NCI-H146 treated with DMSO at 0.1 percent for 48 hours (cell line): Measurements from ENCODE around the gene QPCT.
"Not testable (repeated sequence)": the region's sequence is repeated elsewhere in the genome, so short reads cannot be mapped to it uniquely, and the experiment has no call there.

ENCODE experiments used
- DNase-seq: peaks from one replicate; lab custom pipeline; 2025; ENCODE audit not compliant: unreplicated experiment; lab: John Stamatoyannopoulos, UW

Gene QPCT

DNA sequence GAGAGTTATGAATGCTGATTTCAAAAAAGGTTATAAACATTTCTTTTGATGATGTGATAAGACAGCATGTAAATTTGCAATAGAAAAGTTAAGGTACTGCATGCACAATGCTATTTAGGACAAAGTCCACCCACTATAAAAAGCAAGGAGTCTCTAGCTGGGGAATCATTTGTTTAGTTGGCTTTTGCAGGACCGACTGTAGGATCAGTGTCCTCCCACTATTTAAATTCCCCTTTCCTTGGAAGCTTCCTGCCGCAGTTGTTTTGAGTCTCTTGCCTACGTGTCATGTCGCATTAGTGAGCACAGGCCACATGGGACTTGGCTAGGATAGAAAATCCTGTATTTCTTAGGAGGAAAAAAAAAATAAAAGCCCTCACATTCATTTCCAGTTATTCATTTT lies 13.1 kb downstream of the QPCT start:
- DNase-seq, result no peak

DNA sequence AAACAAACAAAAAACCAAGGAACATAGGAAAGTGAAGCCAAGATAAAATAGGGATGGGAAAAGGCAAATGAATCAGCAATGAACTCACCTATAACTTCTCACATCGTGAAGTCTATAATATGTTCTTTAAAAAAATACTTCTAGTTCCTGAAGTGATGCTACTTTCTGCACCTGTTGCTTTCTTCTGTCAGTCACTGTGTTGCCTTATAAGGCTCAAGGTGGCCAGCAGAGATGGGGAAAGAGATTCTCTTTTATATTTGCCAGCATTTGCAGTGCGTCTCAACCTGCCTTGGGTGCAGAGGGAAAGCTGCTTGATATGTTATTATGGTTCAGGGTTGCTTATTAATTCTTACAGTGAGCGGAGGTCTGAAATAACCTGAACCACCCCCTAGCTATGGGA lies 14.0 kb downstream of the QPCT start:
- DNase-seq, result no peak

DNA sequence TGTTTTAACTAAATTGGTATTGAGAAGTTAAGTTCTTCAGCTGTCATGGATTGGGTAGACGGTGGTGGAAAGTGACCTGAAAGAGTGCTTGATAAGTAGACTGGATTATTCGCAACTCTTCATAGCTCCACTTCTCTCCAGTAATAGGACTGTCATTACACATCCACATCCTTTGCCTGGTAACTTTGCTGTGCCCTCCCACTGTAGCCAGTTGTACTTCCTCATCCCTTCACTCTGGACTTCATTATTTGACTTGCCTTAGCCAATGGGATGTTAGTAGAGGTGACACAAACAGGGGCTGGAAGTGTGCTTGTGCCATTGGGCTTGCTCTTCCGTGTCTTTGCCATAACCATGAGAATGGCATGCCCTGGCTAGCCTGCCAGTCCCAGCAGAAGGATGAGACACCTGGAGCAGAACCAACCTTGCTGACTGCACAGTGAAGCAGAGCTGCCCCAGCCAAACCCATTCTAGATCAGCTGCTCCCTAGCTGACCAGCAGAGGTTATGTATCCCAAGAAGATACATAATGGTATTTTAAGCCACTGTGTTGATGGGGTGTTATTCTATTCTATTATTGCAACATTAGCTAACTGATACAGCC lies 16.9 kb downstream of the QPCT start:
- DNase-seq, result no peak

DNA sequence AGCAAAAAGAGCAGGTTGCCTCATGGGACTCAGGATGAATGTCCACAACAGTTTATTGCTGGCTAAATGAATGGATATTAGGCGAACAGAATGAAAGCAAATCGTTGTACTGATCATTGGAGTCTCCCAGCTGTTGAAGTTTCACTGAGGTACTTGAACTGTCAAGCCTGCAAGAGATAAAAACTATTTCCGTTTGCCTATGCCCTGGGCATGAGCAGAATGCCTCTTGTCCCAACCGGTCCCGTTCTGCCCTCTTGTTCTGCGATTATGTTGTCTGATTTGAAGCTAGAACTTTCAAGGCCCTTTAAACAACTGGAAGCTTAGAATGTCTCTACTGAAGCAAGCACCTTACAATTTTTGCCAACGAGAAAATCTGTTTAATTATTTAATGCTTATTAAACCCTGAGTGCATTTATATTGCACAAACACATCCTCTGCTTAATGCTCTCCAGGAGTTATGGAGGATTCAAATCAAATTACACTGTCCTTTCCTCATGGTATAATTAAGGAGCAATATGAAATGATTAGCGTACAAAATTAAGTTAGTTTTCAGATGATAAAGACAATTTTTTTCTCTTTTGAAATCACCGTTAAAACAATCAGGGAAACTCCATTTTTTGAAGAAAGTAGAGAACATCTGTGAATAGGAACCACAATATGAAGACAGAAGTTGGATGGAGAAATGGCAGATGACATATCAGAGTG lies 17.7 kb downstream of the QPCT start:
- no peak for DNase-seq

DNA sequence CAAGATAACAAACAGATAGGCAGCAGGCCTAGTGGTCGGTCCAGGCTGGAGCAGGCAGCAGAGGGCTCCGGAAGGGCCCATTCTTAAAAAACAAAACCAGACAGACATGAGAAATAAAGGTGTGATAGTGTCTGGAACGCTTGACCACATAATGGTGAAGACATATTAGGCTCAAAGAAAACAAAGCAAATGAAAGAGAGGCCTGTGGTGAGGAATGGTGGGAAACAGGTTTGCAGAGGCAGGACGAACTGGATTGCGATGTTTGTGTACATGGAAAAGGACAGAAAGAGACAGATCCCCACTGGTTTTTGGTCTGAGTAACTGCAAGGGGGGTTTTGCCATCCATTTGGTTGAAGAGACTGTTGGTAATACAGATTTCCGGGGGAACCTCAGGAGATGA lies 19.9 kb downstream of the QPCT start:
- DNase-seq, result no peak

DNA sequence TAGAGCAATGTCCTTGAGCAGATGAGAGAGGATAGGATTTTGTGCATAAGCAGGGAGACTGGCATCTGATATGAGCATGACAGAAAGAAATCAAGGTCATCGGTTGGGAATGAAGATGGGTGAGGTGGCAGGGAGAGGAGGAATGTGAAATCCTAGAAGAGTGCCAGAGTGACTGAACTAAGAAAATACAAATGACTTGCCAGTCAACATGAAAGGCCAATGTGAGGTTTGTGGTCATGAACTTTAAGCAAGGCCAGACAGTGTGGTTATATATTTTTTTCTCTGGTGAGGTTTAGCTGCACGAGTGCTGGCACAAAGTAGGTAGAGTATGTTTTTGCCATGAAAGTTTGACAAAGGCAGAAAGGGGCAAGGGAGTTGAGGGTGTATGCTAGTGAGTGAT lies 21.2 kb downstream of the QPCT start:
- DNase-seq, result no peak

DNA sequence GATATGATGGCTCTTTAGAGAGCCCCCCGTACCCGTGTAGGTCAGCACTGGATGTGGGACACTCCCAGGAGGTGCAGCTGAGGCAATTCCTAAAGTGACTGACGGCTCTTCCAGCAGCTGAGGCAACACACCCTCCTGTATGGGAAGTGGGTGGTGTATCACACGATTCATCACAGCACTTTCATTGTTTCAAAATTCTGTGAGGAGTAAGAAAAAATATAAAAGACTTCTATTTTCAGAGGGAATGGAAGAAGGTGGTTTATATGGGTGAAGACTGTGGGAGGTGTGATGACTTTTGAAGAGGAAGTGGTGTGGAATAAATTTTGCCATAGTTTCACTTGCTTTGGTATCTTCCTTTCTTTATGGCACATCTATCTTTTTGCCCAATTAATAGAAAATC lies 22.3 kb downstream of the QPCT start:
- no peak for DNase-seq

DNA sequence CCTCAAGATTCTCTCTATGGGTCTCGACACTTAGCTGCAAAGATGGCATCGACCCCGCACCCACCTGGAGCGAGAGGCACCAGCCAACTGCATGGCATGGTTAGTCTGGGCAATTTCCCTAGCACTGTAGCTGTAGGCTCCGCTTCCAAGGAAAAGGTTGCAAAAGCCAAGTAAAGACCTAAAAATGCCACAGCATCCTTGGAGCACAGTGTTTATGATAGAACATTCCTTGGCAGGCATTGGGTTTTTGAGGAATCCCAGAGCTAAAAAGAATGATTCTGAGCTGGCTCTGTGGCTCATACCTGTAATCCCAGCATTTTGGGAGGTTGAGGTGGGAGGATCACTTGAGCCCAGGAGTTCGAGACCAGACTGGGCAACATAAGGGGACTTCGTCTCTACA lies 22.9 kb downstream of the QPCT start:
- no peak for DNase-seq

DNA sequence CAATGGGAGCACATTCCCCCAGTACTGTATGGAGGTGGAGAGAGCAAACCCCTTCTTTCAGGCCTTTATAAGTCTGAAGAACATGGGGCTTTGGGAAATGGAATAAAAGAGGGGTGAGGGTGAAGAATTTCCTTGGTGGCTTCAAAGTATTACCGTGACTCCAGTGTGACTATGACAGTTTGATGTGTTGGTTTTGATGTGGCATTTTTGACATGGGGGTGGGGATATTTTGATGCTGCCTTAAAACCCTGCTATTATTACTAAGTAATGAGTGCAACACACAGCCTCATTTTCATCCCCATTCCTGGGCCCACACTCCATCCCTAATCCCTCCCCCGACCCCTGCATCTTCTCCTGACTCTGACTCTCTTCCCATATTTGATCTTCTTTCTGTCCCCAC lies 23.6 kb downstream of the QPCT start:
- no peak for DNase-seq

DNA sequence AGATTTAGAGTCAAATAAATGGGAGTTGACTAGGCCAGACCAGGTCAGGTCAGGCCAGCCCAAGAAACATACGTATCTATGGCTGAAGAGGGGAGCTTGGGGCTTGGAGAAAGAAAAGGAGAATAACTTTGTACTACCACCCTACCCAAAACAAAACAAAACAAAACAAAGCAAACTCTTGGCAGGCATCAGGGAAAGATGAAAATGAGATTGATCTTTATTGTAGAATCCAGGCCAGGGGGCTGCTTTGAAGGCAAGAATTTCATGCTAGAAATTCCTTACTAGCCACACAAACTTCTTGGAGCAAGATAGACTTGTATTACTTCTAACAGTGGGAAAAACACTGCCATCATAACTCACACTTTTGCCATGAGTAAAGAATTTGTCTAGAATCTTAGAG lies 26.2 kb downstream of the QPCT start:
- no peak for DNase-seq

DNA sequence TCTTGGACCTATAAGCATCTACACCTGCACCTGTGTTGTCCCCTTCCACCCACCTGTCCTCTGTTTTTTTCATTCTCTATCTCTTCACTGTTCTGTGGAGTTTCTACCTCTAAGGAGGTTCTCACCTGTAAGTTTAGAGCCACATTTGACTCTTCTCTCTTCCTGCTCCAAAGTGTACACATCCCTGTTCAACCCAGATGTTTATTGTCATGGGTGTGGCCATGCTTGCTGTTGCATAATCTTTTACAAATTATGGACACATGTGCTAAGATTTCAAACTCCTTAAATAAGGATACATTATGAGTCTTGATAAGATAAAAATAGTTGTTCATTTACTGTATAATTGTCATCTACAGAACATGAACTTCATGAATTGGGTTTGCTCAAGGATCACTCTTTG lies 27.6 kb downstream of the QPCT start:
- no peak for DNase-seq

DNA sequence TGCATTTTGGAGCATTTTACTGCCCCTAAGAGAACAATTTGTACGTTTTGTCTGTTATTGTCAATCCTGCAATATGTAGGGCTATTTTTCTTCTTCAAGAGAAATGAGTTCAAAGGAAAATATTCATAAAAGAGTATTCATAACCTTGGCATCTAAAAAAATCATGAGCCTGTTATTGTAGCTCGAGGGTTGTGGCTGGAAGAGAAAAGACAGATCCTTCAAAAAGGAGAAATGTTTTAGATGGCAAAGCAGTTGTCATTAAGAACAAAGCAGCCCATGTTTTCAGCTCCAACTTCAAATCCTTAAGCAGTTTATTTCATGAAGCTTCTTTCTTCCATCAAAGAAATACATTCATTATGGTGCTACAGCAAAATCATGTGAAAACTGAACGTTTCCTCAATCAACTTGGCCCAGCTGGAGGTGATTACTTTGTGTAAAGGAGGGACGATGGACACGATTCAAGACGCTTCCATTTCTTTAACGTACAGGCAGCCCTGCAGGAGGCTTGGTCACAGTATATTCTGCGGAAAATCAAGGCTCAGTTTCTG lies 31.4 kb downstream of the QPCT start:
- DNase-seq, result no peak

DNA sequence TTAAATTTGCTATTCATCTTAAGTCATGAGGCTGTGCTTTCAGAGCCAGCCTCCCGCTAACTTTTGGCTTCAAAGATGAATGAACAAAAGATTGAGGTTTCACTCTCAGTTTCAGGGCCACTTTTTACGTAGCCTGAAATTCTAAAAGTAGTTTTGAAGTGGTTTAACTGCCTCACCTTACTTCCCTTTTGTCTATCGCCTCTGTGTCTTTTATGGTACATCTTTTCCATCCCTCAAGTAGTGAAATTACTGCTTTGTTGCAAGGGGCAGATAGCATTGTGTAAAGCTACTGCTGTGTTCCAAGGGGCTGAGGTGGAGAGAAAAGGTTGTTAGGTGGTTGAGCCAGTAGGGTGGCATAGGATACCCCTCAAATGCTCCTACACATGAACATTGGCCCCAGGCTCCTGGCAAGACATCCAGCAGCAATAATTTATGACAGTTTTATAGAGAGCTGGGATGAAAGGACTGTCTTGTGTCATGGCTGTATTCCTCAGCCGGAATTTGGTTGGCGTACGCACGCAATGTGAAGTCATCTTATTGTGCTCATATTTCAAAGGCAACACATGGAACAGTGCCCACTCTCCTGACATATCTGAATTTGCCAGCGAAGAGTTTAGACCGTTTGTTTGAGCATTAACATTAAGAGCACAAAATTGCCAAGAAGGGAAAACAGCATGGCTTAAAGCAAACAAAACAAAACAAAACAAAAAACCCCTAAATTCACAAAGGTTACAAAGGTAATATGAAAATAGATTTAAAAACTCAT lies 32.2 kb downstream of the QPCT start:
- DNase-seq, result no peak

DNA sequence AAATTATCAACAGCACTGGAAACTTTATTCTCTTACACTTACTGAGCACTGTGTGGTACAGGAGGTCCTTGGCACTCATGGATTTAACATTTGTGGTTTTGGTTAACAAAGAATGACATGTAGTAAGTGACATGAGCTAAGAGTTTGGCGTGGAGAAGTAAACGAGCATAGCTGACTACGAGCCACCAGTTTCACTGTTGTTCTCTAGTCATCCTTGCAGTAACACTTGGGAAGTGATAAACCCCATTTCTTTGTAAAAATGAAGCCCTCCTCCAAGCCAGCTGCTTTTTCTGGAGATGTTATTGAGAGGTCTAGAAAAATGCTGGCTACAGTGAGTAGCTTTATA lies 32.7 kb downstream of the QPCT start:
- DNase-seq, result no peak

DNA sequence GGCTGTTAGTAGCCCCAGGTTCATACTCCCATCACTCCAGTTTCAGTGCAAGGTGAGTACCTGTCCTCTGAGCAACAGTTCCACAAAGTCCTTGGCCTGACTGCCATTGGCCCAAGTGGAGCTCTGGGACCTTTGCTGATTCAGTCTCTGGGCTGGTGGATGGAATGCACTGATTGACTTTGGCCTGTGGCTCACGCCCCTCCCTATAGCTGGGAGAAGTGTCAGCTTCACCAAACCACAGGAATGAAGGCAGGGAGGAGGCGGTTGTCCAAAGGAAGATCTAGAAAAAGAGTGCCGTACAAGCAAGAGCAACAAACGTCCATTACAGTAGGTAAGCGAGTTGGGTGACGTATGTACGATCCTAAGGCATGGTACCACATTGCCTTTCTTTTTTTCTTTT lies 34.0 kb downstream of the QPCT start:
- no peak for DNase-seq

DNA sequence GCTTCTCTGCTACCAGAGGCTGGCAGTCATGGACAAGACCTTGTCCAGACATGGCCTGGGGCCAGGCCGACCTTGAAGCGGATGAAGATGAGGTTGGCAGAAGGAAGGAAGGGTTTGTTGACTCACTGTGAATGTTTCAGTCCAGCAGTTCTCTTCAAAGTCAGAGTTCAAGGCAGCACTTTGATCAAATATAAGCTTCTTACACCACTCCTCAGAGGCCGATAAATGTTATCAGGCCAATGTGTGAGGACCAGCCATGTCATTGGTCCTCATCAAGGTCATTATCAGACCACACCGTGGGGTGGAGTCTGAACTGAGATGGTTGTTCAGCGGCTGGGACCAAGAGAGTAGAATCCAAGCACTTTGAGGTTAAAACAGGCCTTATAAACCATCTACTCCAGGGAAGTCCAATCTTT lies 35.5 kb downstream of the QPCT start:
- DNase-seq, result no peak

DNA sequence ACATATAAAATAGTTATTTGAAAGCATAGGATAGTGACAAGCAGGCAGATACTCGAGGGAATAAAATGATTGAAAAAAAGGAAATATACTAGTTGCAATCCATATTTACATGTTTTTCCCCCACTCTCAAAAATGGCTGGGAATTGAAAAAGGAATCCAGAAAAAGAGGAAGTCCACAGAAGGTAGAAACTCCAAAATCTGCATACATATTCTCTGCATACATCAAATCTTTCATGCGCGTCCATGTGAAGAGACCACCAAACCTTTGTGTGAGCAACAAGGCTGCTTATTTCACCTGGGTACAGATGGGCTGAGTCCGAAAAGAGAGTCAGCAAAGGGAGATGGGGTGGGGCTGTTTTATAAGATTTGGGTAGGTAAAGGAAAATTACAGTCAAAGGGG lies 36.4 kb downstream of the QPCT start:
- not testable (repeated sequence) for DNase-seq

DNA sequence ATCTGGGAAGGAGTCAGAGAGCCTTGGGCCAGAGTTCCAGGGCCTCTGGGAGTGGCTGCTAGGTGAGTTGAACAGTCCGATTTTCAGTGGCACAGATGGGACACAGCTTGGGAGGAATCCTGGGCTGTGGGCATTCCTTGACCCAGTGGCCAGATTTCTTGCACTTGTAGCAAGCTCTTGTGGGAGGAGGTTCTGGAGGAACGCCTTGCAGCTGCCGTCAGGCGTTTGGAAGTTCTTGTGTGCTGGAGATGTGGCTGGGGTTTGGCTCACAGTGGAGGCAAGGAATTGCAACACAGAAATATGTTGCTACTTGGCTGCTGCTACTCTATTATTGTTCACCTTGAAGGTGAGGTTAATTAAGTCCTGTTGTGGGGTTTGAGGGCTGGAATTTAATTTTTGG lies 39.8 kb downstream of the QPCT start:
- DNase-seq, result not testable (repeated sequence)

DNA sequence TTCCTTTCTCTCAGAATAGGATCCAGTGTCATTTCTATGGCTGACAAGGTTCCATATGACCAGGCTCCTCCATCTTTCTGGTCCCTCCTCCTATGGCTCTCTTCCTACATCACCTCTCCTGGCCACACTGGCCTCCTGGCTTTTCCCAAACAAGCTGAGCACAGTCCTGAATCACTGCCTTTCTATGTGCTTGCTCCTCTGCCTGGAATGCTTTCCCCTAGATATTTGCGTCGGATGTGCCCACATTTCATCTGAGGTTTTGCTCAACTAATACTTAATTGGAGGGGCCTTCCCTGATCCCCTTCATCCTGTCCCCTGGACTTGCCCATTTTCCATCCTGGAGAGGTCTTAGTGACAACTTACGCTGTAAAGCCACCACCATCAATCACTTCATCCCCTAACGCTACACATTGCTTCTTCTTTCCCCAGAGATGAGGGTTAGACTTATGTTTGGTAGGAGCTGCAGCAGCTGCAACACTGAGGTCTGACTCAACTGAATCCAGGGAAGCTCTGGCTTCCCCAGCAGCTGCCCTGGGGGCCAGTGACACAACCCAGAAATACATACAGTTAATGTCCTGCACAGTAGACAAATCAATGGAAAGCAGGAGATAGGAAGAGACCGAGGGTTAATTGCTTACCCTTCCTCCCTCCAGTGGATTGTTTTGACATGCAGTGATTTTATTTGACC lies 42.9 kb downstream of the QPCT start:
- DNase-seq, result no peak

DNA sequence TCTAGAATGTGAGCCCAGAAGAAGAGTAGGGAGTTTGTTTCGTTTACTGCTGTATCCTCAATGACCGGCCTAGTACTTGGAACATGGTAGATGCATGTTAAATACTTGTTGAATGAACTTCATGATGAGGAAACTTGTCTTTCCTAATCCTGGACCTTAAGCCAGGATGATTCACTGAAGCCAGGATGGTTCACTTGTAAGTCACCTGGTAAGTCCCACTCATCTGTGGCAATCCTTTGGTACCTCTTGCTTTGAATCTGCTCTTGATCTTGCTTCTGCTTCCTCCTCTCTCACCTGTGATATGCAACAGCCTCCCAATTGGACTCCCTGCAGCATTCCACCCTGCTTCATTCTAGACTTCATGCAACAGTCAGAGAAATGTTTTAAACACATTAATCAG lies 43.6 kb downstream of the QPCT start:
- DNase-seq, result no peak

DNA sequence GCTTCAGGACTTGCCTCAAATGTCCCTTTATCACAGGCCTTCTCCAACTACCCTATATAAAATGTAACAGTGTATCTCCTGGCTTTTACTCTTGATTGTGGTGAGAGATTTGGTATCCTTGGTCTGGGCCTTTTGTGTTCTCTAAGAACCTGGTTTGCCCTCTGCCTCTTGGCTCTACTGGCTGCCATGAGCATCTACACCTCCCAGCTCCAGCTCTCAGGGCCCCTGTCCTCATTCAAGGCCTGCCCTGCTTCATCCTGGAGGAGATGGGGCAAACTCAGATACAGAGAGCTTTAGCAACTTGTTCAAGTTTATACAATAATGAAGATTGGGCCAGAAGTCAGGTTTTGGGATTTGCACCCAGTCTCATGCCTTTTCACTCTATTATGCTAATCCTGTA lies 45.0 kb downstream of the QPCT start:
- no peak for DNase-seq
